ENCODE data around the gene TRIP12.

The TRIP12 gene

GRCh38 chr2:229731916-229732315, 189.9 kb downstream of the TRIP12 start:
- peaks cover 3% of the 10 kb centered on the region; the same call in 1 of the 2 replicates for H3K9me3 ChIP-seq (ENCODE audit: control insufficient read depth, insufficient read depth, low read length)
- no peaks in the 10 kb centered on the region for H3K4me1 ChIP-seq (ENCODE audit: control insufficient read depth, low read length)
- no peaks in the 10 kb centered on the region for H4K20me1 ChIP-seq (ENCODE audit: control insufficient read depth, insufficient read depth, low read depth, low read length)
- H3K9me2 ChIP-seq (replicated peaks; ENCODE audit: control insufficient read depth, low read length) = no peaks in the 10 kb centered on the region
- no peak overlapping the region for H3K4me3 ChIP-seq (ENCODE audit: low read length)
- no peaks in the 10 kb centered on the region for H3K36me3 ChIP-seq (ENCODE audit: control insufficient read depth, low read length)
- no peak overlapping the region for H3K4me2 ChIP-seq (ENCODE audit: low read length)
- H3K27me3 ChIP-seq (ENCODE audit: control insufficient read depth, low read length) = 0 out of 2 replicates have a peak, but pooled peaks cover 3% of the 10 kb centered on the region
- no peaks in the 10 kb centered on the region for H3K79me2 ChIP-seq (ENCODE audit: control insufficient read depth, low read length)
- no peak for TF ChIP-seq CTCF (IDR thresholded peaks at IDR 0.05; ENCODE audit: low read depth, low read length, poor library complexity, severe bottlenecking)
- no peak for TF ChIP-seq EZH2phosphoT487 (IDR thresholded peaks at IDR 0.05; ENCODE audit: borderline replicate concordance, low read length)
- H3K27ac ChIP-seq (ENCODE audit: low read depth, low read length) = no peak overlapping the region
- H3F3A ChIP-seq (ENCODE audit: control insufficient read depth, insufficient read depth) = no peaks in the 10 kb centered on the region

GRCh38 chr2:229731363-229731762, 190.4 kb downstream of the TRIP12 start:
- Histone ChIP-seq H3K9me3 (ENCODE audit: control insufficient read depth, insufficient read depth, low read length) (no peaks in the 10 kb centered on the region; the same call in 1 of the 2 replicates), H4K20me1 (ENCODE audit: control insufficient read depth, insufficient read depth, low read depth, low read length) (no peaks in the 10 kb centered on the region), H3K27me3 (ENCODE audit: control insufficient read depth, low read length) (0 out of 2 replicates have a peak, but pooled peaks cover 3% of the 10 kb centered on the region), H3K4me2 (ENCODE audit: low read length) (no peak overlapping the region), H3K36me3 (ENCODE audit: control insufficient read depth, low read length) (no peaks in the 10 kb centered on the region), H3K9me2 (replicated peaks; ENCODE audit: control insufficient read depth, low read length) (no peaks in the 10 kb centered on the region), H3K4me1 (ENCODE audit: control insufficient read depth, low read length) (no peaks in the 10 kb centered on the region), H3K27ac (ENCODE audit: low read depth, low read length) (no peak overlapping the region), H3F3A (ENCODE audit: control insufficient read depth, insufficient read depth) (no peaks in the 10 kb centered on the region), H3K79me2 (ENCODE audit: control insufficient read depth, low read length) (no peaks in the 10 kb centered on the region), H3K4me3 (ENCODE audit: low read length) (no peak overlapping the region)
- TF ChIP-seq CTCF (IDR thresholded peaks at IDR 0.05; ENCODE audit: low read depth, low read length, poor library complexity, severe bottlenecking) (no peak), EZH2phosphoT487 (IDR thresholded peaks at IDR 0.05; ENCODE audit: borderline replicate concordance, low read length) (no peak)

GRCh38 chr2:229728370-229728769, 193.4 kb downstream of the TRIP12 start:
- no peak overlapping the region for H3K4me3 ChIP-seq (ENCODE audit: low read length)
- no peaks in the 10 kb centered on the region for H4K20me1 ChIP-seq (ENCODE audit: control insufficient read depth, insufficient read depth, low read depth, low read length)
- H3K79me2 ChIP-seq (ENCODE audit: control insufficient read depth, low read length) = no peaks in the 10 kb centered on the region
- H3K27me3 ChIP-seq (ENCODE audit: control insufficient read depth, low read length) = no peaks in the 10 kb centered on the region
- H3F3A ChIP-seq (ENCODE audit: control insufficient read depth, insufficient read depth) = no peaks in the 10 kb centered on the region
- no peak overlapping the region for H3K27ac ChIP-seq (ENCODE audit: low read depth, low read length)
- H3K9me2 ChIP-seq (replicated peaks; ENCODE audit: control insufficient read depth, low read length) = no peaks in the 10 kb centered on the region
- TF ChIP-seq CTCF (IDR thresholded peaks at IDR 0.05; ENCODE audit: low read depth, low read length, poor library complexity, severe bottlenecking) = no peak
- no peak for TF ChIP-seq EZH2phosphoT487 (IDR thresholded peaks at IDR 0.05; ENCODE audit: borderline replicate concordance, low read length)
- H3K4me2 ChIP-seq (ENCODE audit: low read length) = no peak overlapping the region
- H3K4me1 ChIP-seq (ENCODE audit: control insufficient read depth, low read length) = no peaks in the 10 kb centered on the region
- H3K9me3 ChIP-seq (ENCODE audit: control insufficient read depth, insufficient read depth, low read length) = no peaks in the 10 kb centered on the region
- no peaks in the 10 kb centered on the region for H3K36me3 ChIP-seq (ENCODE audit: control insufficient read depth, low read length)
